ENCODE measurements around the gene COL5A1. TPM values are rescaled to one million over a fixed set of nuclear protein-coding genes. Genes with fewer than 3 reads are reported as not detected.

COL5A1 gene
- total RNA-seq, 1 experiment from 2014 or later = 2.1 TPM

GRCh38 chr9:134735441-134736175 is 94.0 kb downstream of the COL5A1 start:
- no peak for DNase-seq (ENCODE audit: extremely low read depth, low read depth)

DNA sequence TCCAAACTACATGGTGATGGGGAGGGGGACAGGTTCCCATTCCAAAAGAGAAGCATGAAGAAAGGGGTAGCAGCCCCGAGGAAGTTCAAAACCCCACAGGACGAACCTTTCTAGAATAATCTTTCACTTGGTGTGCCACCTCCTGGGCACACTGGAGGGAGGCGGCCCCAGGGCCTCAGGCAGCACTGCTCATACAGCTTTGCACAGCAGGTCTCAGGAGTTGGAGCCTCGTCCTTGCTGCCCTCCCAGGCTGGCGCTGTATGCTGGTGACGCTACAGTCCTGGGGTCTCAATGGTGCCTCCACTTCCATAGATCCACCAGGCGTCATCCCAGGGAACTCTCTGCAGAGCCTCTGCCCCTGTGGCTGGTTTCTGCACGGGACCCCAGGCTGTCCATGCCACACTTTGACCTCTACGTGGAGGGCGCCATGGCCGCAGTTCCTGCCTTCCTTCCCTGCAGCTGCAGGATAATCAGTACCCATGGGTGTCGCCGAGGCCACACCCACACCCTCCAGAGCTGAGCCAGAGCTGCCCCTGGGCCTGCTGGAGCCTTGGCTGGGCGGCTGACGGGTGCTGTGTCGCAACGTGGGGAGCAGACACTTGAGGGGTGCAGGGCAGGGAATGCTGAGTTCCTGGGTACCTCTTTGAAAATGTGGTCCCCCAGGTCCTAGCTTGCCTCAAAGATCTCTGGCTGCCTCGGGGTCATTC is 95.3 kb downstream of the COL5A1 start:
- DNase-seq (ENCODE audit: extremely low read depth, low read depth) = no peak

DNA sequence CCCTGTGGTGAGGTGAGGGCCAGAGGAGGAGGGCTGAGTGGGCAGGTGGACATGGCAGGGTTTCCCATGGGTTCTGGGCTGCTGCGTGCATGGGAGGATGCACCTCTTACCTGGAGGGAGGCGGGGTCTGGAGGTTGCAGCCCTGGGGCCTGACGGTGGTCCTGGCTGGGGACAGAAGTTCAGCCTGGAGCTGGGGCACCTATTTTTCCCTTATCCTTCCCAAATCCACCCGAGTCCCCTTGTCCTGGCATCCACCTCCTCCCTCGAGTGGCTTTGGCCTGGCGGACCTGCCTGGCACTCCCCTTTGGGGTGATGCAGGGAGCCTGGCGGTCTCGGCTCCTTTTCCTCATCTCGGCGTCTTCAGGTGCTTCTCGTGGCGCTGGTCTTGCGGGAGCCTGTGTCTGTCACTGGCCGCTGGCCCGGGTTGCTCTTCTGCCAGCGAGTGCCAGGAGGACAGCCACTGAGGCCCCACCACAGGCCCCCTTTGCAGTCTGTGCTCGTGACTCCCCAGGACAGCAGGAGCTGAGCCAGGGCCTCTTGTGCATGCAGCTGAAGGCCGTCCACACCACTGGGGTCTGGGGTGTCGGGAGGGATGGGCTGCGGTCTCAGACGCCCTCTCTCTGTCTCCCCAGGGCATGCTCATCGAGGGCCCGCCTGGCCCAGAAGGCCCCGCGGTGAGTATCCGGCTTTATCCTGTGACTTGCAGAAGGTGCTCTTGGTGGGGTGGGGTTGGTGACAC is 96.4 kb downstream of the COL5A1 start:
- DNase-seq (ENCODE audit: extremely low read depth, low read depth) = no peak

GRCh38 chr9:134738869-134739659 is 97.5 kb downstream of the COL5A1 start:
- DNase-seq (ENCODE audit: extremely low read depth, low read depth) = peak; percentile 41

DNA sequence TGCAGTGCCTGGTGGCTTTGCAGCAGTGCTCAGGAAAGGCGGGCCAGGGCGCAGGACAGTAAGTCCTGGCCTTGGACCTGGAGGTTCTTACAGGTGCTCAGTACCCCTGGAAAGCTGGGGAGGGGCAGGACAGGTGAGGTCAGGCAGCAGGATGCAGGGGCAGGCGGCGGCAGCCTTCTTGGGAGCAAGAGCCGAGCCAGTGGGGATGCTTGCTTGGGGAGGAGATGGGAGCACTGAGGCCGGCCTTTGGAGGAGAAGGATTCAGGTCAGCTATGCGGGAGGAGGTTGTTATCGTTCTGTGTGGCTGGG is 98.0 kb downstream of the COL5A1 start:
- no peak for DNase-seq (ENCODE audit: extremely low read depth, low read depth)

- no peak for DNase-seq (ENCODE audit: extremely low read depth, low read depth)
Observed at GRCh38 chr9:134740071-134740470, 98.5 kb downstream of the COL5A1 start.

GRCh38 chr9:134741846-134742245 is 100.2 kb downstream of the COL5A1 start:
- DNase-seq (ENCODE audit: extremely low read depth, low read depth) = no peak

- DNase-seq (ENCODE audit: extremely low read depth, low read depth) = no peak
Observed at GRCh38 chr9:134742822-134743535, 101.4 kb downstream of the COL5A1 start.

DNA sequence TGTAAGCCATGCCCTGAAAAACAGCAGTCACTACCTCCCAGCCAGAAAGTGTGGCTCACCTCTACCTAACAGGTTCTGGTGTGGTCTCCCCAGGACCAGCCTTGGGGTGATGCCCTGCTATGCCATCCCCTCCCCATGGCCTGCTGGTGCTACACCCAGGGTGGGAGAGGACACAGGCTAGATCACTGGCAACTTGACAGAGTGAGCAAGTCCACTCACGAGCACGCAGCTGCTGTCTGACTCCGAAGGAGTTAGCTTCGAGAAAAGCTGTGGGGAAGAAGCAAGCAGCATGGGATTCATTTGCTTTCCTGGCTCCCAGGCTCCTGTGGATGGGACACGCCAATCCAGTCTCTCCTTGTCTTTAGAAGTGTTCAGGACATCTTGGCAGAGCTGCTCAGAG is 102.2 kb downstream of the COL5A1 start:
- DNase-seq (ENCODE audit: extremely low read depth, low read depth) = no peak

GRCh38 chr9:134744385-134745295 is 103.0 kb downstream of the COL5A1 start:
- no peak for DNase-seq (ENCODE audit: extremely low read depth, low read depth)

DNA sequence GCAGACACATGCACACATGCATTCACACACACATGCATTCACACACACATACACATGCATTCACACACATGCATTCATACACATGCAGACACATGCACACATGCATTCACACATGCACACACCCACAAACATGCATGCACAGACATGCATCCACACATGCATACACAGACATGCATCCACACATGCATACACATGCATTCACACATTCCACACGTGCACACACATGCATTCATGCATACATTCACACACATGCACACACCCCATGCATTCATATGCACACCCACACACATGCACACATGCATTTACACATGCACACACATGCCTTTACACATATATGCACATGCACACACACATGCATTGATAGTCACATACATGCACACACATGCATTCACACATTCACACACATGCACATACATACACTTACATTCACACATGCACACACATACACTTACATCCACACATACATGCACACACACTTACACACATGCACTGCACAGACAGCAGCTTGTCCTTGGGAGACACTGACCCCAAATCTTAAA is 106.4 kb downstream of the COL5A1 start:
- DNase-seq (ENCODE audit: extremely low read depth, low read depth) = no peak

GRCh38 chr9:134748591-134748990 is 107.0 kb downstream of the COL5A1 start:
- DNase-seq (ENCODE audit: extremely low read depth, low read depth) = no peak

DNA sequence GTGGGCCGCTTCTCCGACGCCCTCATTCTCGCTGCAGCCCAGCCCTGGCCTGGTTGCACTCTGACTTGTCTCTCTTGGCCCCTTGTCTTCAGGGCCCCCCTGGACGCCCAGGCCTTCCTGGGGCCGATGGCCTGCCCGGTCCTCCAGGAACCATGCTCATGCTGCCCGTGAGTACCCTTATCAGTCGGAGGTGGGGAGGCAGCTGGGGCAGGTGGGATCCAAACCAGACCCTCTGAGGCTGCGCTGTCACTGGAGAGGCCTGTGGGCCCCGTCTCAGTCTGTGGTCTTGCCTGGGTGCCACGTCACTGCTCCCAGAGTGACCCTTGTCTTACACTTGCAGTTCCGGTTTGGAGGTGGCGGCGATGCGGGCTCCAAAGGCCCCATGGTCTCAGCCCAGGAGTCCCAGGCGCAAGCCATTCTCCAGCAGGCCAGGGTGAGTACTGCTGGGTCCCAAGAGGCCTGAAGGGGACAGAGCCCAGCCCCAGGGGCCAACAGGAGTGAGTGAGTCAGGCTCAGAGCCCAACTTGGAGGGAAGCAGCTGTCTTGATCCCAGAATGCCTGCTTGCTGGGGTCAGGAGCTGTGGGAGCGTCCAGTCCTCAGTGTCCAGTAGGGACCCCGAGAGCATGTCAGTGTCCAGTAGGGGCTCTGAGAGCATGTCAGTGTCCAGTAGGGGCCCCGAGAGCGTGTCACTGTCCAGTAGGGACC is 109.0 kb downstream of the COL5A1 start:
- no peak for DNase-seq (ENCODE audit: extremely low read depth, low read depth)

GRCh38 chr9:134751622-134752021 is 110.0 kb downstream of the COL5A1 start:
- DNase-seq (ENCODE audit: extremely low read depth, low read depth) = no peak

DNA sequence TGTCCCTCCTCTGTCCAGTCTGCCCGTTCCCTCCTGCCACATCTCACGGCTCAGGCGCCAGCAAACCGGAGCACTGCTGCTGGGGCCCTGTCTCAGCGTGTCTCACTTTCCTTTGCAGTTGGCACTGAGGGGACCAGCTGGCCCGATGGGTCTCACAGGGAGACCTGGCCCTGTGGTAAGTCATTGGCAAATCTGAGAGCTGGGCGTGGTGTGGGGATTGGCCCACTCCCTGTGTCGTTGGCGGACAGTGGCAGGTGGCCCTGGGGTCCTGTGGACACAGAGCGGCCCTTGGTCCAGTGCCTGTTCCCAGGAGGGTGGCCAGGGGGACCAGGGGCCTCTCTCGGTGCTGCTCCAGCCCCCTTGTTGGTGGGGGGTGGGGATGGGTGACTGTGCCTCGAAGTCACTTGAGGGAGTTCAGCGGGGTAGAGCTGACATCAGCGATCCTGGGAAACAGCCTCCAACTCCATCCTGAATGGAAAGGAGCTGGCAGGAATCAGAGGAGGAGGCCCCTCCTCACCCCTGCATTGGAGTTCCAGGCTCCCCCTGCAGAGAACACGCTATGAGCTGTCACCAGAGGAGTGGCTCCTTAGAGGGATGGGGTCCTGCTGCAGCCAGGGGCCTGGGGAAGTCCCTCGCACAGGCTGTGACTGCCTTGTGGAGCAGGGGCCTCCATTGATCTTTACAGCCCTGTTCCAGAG is 111.0 kb downstream of the COL5A1 start:
- no peak for DNase-seq (ENCODE audit: extremely low read depth, low read depth)

- no peak for DNase-seq (ENCODE audit: extremely low read depth, low read depth)
Observed at GRCh38 chr9:134753191-134753590, 111.6 kb downstream of the COL5A1 start.

- DNase-seq (ENCODE audit: extremely low read depth, low read depth) = no peak
Observed at GRCh38 chr9:134755221-134755907, 113.8 kb downstream of the COL5A1 start.
